GM18858 (cell line): ENCODE measurements around the gene JAM3.
A peak's percentile ranks its signal among the peaks of the same experiment; 100 is the strongest.

Source experiments
- ATAC-seq: cut with Tn5 transposase; IDR thresholded peaks from one replicate; pipeline ENCODE4 v1.9.1; 2021; ENCODE audit not compliant: unreplicated experiment

The JAM3 gene

GRCh38 chr11:134068829-134069425, at the start of gene JAM3:
Gene JAM3 (plus strand): TSS chr11:134069072. CDS start chr11:134069084, 12 bp downstream.
- peak; percentile 72 for ATAC-seq

- ATAC-seq = no peak
Measured at GRCh38 chr11:134019500-134019899, 49.4 kb upstream of the JAM3 start.

GRCh38 chr11:134020598-134020997, 48.3 kb upstream of the JAM3 start:
- ATAC-seq = no peak

GRCh38 chr11:134021326-134021725, 47.5 kb upstream of the JAM3 start:
- ATAC-seq = no peak

GRCh38 chr11:134022748-134023147, 46.1 kb upstream of the JAM3 start:
- no peak for ATAC-seq

GRCh38 chr11:134024420-134025081, 44.3 kb upstream of the JAM3 start:
- no peak for ATAC-seq

GRCh38 chr11:134025082-134025429, 43.8 kb upstream of the JAM3 start:
- no peak for ATAC-seq

GRCh38 chr11:134026655-134027343, 42.1 kb upstream of the JAM3 start:
- ATAC-seq = no peak

- ATAC-seq = no peak
Measured at GRCh38 chr11:134027671-134028070, 41.2 kb upstream of the JAM3 start.

- ATAC-seq = no peak
Measured at GRCh38 chr11:134028368-134028920, 40.4 kb upstream of the JAM3 start.

- no peak for ATAC-seq
Measured at GRCh38 chr11:134030853-134031252, 38.0 kb upstream of the JAM3 start.

GRCh38 chr11:134032043-134032442, 36.8 kb upstream of the JAM3 start:
- no peak for ATAC-seq

- ATAC-seq = no peak
Measured at GRCh38 chr11:134032501-134033091, 36.3 kb upstream of the JAM3 start.

- no peak for ATAC-seq
Measured at GRCh38 chr11:134033276-134033675, 35.6 kb upstream of the JAM3 start.

GRCh38 chr11:134033696-134034491, 35.0 kb upstream of the JAM3 start:
- ATAC-seq = peak; percentile 68

GRCh38 chr11:134034496-134035381, 34.1 kb upstream of the JAM3 start:
- no peak for ATAC-seq

- no peak for ATAC-seq
Measured at GRCh38 chr11:134036492-134037045, 32.3 kb upstream of the JAM3 start.

- ATAC-seq = peak; percentile 44
Measured at GRCh38 chr11:134037046-134037908, 31.6 kb upstream of the JAM3 start.
